Adrenal gland (tissue), 5 donors: Measurements from ENCODE around the gene MAGOHB.

Experiments
- POLR2A ChIP-seq, 2 donors: fragments of 450-650 bp; IDR thresholded peaks; one replicate each; pipeline ENCODE4 v1.6.1; 2017; ENCODE audit warnings: antibody characterized with exemption in 2 of 2, mild to moderate bottlenecking in 2 of 2, moderate library complexity in 1 of 2
- TF ChIP-seq, protein P1 (sequence below), 6 experiments: fragments of 450-650 bp in 4 of 6; fragments of 200-600 bp in 2 of 6; sonication (generic) in 1 of 6; IDR thresholded peaks; 1 replicate in 5 of 6; 2 replicates in 1 of 6; pipeline versions ENCODE4 v1.5.1 to v1.8.0; 2016 to 2021; ENCODE audit warnings: antibody characterized with exemption in 6 of 6, mild to moderate bottlenecking in 2 of 6, moderate library complexity in 1 of 6
- donor health status: DM: no; HTN: no; CAD: no.

- TF ChIP-seq, protein P1, sequence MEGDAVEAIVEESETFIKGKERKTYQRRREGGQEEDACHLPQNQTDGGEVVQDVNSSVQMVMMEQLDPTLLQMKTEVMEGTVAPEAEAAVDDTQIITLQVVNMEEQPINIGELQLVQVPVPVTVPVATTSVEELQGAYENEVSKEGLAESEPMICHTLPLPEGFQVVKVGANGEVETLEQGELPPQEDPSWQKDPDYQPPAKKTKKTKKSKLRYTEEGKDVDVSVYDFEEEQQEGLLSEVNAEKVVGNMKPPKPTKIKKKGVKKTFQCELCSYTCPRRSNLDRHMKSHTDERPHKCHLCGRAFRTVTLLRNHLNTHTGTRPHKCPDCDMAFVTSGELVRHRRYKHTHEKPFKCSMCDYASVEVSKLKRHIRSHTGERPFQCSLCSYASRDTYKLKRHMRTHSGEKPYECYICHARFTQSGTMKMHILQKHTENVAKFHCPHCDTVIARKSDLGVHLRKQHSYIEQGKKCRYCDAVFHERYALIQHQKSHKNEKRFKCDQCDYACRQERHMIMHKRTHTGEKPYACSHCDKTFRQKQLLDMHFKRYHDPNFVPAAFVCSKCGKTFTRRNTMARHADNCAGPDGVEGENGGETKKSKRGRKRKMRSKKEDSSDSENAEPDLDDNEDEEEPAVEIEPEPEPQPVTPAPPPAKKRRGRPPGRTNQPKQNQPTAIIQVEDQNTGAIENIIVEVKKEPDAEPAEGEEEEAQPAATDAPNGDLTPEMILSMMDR (IDR thresholded peaks at IDR 0.05), result no peak
- TF ChIP-seq POLR2A (IDR thresholded peaks at IDR 0.05), result no peak
Observed at GRCh38 chr12:10634427-10634826, 21.0 kb upstream of the MAGOHB start.
